Measurements from ENCODE around the gene D2HGDH. TPM values are rescaled to one million over a fixed set of nuclear protein-coding genes. Genes with fewer than 3 reads are reported as not detected.

The D2HGDH gene
- total RNA-seq, 4 donors from 2014 or later, result 16.9 to 33.4 (median 23.6) TPM

GRCh38 chr2:241811201-241811951, 76.9 kb downstream of the D2HGDH start:
- Histone ChIP-seq H3K27me3 (peaks cover 0 to 45% (median 0%) of the 10 kb centered on the region in 4 donors), H3K9me3 (no peaks in the 10 kb centered on the region), H3K4me3 (no peak overlapping the region), H3K36me3 (no peaks in the 10 kb centered on the region), H3K4me1 (no peaks in the 10 kb centered on the region), H3K27ac (no peak overlapping the region)
- intact Hi-C loops (cut with DNase I), result no loop called here
- TF ChIP-seq POLR2A (IDR thresholded peaks at IDR 0.05), result no peak
- no peak for TF ChIP-seq CTCF (IDR thresholded peaks at IDR 0.05)
- DNase-seq, result no peak
- WGBS, 2 donors, result 76% methylated on average over 17 of the region's 27 CpGs; no CpG with 5 or more reads in 1 of the 2 donors

- H3K4me1 ChIP-seq, result peaks cover 0 to 3% (median 0%) of the 10 kb centered on the region in 3 donors
- intact Hi-C loops (cut with DNase I), result no loop called here
- H3K36me3 ChIP-seq, result no peaks in the 10 kb centered on the region
- WGBS, 2 donors, result 60% methylated on average over 1 of the region's 20 CpGs; no CpG with 5 or more reads in 1 of the 2 donors
- DNase-seq, result no peak
- no peak overlapping the region for H3K4me3 ChIP-seq
- TF ChIP-seq CTCF (IDR thresholded peaks at IDR 0.05) (no peak), POLR2A (IDR thresholded peaks at IDR 0.05) (no peak)
- H3K9me3 ChIP-seq, result no peaks in the 10 kb centered on the region
- no peak overlapping the region for H3K27ac ChIP-seq
- peaks cover 0 to 52% (median 0%) of the 10 kb centered on the region in 4 donors for H3K27me3 ChIP-seq
Measured at GRCh38 chr2:241811952-241812729, 77.7 kb downstream of the D2HGDH start.

GRCh38 chr2:241812730-241813643, 78.6 kb downstream of the D2HGDH start:
- Histone ChIP-seq H3K4me3 (no peak overlapping the region), H3K27ac (no peak overlapping the region), H3K36me3 (no peaks in the 10 kb centered on the region), H3K27me3 (peaks cover 0 to 57% (median 0%) of the 10 kb centered on the region in 4 donors), H3K4me1 (peaks cover 0 to 8% (median 0%) of the 10 kb centered on the region in 3 donors), H3K9me3 (no peaks in the 10 kb centered on the region)
- 77 to 89% methylated on average over 10 to 12 of the region's 40 CpGs for WGBS, 2 donors
- TF ChIP-seq CTCF (IDR thresholded peaks at IDR 0.05) (no peak), POLR2A (IDR thresholded peaks at IDR 0.05) (no peak)
- no peak for DNase-seq
- intact Hi-C loops (cut with DNase I), result no loop called here

GRCh38 chr2:241813644-241814392, 79.4 kb downstream of the D2HGDH start:
- Histone ChIP-seq H3K4me3 (no peak overlapping the region), H3K4me1 (peaks cover 0 to 8% (median 0%) of the 10 kb centered on the region in 3 donors), H3K36me3 (no peaks in the 10 kb centered on the region), H3K9me3 (no peaks in the 10 kb centered on the region), H3K27me3 (peaks cover 0 to 64% (median 0%) of the 10 kb centered on the region in 4 donors), H3K27ac (no peak overlapping the region)
- WGBS, 2 donors, result 55% methylated on average over 6 of the region's 20 CpGs; no CpG with 5 or more reads in 1 of the 2 donors
- TF ChIP-seq CTCF (IDR thresholded peaks at IDR 0.05), result no peak
- TF ChIP-seq POLR2A (IDR thresholded peaks at IDR 0.05), result no peak
- no peak for DNase-seq
- intact Hi-C loops (cut with DNase I), result no loop called here
